Limb (tissue), 2 donors: ENCODE measurements around the gene RMI2.

Source experiments
- DNase-seq, 2 donors: peaks; one replicate each; pipeline ENCODE4 v3.0.0-alpha.2; 2016; ENCODE audit errors: extremely low spot score in 2 of 2

Gene RMI2

DNA sequence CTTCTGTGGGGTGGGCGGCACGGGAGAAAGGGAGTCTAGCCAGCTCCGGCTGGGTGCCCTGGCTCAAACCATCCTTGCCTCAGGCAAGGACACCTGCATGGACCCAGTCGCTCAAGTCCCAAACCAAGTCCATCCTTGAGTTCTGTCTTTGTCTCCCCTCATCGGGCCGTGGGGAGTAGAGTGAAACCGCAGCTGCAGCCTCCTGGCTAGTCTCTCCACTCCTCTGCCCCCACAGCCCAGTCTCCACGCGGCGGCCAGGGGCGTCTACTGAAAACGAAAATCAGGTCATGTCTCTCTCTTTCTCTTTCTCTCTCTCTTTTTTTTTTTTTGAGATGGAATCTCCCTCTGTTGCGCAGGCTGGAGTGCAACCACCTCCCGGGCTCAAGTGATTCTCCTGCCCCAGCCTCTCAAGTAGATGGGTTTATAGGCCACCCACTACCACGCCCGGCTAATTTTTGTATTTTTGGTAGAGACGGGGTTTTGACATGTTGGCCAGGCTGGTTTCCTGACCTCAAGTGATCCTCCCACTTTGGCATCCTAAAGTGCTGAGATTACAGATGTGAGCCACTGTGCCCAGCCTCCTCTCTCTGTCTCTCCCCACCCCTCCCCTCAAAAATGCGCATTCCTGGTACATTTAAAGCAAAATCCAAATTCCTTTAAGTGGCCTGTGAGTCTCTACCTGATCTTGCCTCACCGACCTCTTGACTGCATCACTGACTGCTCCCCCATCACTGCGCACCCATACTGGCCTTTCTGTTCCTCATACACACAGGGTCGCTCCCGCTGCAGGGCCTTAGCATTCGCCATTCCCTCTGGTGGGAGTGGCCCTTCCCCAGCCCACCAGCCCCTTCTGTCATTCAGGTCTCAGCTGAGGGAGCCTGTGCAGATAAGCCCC lies 17.7 kb upstream of the RMI2 start:
- DNase-seq, result no peak

DNA sequence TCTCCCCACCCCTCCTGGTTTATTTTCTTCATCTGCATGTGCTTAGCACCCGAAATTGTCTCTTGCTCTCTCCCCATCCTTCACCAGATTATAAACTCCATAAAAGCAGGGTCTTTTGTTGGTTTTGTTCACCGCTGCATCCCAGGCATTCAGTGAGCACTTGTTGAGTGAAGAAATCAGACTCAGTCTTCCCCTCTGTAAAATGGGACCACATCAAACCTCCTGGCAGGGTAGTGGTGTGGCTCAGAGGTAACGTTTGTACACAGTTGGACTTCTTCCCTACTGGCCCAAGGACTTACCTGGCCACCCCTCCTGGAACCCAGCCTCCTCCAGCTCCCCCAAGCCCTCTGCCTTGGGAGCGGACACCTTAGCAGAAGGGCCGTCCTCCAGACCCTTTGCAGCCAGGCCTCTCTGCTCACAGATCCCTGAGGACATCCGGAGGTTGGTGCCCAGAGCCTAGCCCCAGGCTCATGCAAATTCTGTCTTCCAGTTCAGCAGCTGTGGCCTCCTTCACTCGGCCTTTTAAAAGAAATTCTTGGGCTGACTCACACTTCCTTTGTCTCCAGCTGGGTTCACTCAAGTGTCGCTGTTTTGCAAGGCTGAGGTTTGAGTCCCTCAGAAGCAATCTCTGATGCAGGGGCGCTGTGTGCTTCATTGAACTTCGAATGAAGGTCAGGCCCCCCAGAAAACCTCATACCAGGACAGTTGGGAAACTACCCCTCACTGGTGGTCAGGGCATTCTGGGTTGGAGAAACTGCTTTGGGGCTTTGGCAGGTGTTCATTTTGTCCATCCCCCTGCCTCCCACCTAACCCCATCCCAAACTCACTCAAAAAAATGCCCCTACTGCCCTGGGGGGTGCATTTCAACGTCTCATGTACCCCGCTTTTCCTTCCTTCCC lies 16.8 kb upstream of the RMI2 start:
- DNase-seq, result peak; percentile 48 to 68

DNA sequence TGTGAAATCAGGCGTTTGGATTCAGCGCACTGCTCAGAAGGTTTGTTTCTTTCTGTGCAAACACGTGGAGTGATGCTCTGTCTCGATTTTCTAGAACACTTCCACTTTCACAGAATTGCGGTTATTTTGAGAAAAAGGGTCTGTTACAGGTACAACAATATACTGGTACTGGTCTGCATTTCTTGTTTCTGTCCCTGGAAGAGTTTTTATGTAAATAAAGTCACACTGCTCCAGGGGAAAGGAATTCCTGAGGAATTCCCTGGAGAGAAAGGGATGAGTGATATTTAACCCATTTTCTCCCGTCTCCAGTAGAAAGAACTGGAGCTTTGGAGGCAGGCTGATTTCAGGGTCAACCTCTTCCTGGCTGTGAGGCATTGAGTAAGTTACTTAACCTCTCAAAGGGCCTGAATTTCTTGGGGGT lies 16.2 kb upstream of the RMI2 start:
- no peak for DNase-seq

DNA sequence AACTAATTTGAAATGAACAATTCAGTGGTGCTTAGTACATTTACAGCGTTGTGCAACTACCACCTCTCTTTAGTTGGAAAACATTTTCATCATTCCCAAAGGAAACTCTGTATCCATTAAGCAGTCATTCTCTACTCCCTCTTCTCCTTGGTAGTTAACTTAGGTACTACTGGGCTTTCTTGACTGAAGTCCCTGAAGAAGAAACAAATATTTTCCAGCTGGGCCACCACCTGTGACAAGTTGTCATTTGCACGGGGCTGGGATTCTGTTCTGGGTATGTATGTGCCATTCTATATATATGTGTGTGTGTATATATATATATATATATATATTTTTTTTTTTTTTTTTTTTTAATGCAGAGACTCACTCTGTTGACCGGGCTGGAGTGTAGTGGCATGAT lies 15.4 kb upstream of the RMI2 start:
- DNase-seq, result no peak

DNA sequence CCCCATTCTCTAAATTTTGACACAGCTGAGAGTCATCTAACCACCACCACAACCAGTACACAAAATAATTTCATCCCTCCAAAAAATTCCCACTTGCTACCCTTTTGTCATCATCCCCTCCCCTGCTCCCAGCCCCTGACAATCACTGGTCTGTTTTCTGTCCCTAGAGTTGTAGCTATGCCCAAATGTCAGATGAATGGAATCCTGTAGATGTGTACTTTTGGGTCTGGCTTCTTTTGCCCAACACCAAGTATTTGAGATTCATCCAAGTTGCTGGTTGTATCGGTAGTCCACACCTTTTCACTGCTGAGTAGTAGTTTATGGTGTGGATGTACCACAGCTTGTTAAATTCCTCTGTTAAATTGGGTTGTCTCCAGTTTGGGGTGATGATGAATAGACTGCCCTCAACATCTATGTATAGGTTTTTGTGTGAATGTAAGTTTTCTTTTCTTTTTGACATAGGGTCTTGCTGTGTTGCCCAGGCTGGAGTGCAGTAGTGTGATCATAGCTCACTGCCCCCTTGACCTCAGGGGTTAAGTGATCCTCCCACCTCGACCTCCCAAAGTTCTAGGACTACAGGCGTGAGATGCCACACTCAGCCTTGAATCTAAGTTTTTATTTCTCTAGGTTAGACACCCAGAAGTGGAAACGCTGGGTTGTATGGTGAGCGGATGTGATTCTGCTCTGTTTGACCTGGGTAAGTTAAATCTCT lies 14.6 kb upstream of the RMI2 start:
- DNase-seq, result no peak

DNA sequence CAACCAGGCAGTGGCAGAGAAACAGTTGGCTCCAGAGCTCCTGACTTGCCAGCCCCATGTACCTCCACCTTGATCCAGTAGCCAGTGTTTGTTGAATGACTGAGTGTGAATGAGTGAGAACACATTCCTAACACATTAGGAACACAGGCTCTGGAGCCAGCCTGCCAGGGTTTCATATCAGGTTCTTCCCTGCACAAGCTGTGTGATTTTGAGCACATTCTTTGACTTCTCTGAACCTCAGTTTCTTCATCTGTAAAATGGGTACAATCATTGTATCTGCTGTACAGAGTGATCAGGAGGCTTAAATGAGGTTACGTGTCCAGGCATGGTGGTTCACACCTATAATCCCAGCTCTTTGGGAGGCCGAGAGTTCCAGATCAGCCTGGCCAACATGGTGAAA lies 13.3 kb upstream of the RMI2 start:
- no peak for DNase-seq

DNA sequence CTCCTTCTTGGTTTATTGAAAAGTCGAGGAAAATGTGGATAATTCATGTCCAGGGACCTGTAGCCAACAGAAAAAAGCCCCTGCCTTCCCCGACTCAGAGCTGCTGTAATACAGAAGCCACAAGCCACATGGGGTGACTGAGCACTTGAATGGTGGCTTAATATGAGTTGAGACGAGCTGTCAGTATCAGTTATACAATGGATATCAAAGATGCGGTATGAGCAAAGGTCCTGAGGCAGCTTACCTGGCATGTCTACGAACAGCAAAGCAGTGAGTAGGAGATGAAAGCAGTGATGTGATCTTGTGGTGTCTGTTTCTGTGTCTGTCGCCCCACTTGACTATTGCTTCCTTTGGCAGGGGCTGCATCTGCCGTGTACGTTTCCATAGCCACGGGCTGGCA lies 12.2 kb upstream of the RMI2 start:
- no peak for DNase-seq

DNA sequence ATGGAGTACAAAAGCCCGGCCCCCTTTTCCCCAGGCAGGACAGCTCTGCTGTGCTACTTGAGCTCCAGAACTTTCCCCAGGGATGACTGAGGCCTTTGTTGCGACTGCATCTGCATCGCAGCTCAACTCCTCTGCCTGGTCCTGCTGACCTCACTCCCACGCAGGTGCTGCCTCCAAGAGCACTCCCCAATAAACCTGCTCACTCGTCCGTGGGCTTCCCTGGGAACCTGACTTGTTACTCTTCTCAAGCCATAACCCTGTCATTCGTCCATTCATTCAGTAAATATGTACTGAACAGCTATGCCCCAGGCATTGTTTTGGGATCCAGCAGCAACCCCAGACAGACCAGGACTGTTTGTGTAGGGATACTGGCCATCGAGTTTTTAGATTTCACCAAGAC lies 11.6 kb upstream of the RMI2 start:
- DNase-seq, result no peak

DNA sequence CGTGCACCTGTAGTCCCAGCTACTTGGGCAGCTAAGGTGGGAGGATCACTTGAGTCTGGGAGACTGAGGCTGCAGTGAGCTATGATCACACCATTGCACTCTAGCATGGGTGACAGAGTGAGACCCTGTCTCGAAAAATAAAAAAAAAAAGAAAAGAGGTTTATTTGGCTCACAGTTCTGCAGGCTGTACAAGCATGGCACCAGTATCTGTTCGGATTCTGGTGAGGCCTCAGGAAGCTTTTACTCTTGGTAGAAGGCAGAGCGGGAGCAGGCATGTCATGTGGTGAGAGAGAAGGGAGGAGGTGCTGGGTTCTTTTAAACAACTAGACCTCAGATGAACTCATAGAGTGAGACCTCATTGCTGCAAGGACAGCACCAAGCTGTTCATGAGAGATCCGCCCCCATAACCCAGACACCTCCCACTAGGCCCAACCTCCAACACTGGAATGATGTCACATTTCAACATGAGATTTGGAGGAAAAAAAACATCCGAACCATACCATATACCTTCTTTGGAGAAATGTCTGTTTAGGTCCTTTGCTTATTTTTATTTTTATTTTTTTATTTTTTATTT lies 10.3 kb upstream of the RMI2 start:
- DNase-seq, result no peak

DNA sequence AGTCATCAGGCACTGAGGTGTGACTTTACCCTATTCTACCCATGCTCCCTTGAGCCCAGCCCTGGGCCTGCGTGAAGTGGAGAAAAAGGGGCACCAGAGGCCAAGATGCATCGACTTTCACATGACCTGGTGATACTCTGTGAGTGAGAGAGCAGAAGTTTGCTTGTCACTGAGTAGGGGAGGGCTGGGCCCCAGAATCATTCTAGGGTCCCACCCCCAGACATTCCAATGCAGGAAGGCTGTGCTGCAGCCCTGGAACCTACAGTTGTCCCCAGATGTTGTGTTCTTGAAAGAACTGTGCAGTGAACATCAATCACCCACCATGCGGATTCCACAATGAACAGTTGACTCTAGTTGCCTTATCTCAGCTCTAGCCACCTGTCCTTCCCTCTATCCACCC lies 6.2 kb upstream of the RMI2 start:
- DNase-seq, result no peak

DNA sequence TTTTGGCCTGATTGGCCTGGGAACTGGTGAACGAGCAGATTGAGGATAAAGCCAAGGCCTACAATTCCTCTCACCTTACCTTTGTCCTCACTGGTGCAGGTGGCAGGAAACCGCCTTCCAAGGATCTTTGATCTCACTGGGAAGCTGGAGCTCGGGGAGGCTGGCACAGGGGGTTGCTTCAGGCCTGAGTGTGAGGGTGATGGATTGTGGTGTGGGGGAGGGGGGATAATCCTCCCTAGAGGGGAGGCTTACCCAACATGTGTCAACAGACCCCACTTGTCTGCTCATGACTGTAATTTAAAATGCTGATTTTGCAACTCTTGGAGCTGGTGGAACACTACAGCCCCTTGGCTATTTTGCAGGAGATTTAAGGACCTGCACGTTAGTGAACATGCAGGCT lies 4.5 kb upstream of the RMI2 start:
- DNase-seq, result no peak

DNA sequence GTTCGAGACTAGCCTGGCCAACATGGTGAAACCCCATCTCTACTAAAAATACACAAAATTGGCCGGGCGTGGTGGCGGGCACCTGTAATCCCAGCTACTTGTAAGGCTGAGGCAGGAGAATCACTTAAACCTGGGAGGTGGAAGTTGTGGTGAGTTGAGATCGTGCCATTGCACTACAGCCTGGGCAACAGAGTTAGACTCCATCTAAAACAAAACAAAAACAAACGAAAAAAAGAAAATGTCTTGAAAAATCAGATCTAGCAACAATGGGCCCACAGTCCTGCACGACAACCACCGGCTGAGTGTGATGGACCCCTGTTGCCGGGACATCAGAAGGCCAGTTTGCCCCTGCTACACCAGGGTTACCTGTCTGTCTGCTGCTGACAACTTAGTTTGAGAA lies 3.9 kb upstream of the RMI2 start:
- no peak for DNase-seq

DNA sequence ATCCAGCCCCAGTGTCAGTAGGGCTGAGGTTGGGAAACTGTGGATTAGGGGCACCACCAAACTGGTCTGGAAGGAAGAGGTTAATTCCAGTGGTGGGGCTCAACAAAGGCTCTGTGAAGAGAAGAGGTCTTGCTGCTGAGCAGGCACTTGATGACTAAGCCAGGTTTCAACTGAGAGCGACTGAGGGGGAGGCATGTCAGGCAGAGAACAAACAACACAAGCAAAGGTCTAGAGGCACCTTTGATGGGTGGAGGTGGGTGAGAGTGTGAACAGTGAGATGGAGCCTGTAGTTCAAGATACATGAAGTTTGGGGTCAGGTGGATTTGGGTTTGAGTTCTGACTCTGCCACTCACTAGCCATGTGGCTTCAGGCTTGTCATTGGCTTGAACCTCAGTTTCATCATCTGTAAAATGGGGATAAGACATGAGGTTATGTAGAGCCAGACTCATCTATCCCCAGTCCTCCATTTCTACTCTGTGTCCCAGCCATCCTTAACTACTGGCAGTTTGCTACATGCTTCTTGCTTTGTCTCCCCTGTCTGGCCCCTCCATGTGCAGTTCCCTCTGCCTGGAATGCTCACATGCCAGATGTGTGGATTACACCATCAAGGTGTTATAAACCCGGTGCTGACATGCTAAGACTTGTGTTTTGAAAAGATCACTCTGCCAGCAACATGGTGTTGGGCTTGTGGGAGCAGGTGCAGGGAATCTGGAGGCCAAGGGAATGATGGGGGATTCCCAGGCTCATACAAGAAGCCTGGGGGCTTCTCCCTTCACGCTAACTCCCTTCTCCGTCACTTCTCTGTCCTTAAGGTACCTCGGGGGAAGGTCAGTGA lies 3.0 kb upstream of the RMI2 start:
- no peak for DNase-seq

DNA sequence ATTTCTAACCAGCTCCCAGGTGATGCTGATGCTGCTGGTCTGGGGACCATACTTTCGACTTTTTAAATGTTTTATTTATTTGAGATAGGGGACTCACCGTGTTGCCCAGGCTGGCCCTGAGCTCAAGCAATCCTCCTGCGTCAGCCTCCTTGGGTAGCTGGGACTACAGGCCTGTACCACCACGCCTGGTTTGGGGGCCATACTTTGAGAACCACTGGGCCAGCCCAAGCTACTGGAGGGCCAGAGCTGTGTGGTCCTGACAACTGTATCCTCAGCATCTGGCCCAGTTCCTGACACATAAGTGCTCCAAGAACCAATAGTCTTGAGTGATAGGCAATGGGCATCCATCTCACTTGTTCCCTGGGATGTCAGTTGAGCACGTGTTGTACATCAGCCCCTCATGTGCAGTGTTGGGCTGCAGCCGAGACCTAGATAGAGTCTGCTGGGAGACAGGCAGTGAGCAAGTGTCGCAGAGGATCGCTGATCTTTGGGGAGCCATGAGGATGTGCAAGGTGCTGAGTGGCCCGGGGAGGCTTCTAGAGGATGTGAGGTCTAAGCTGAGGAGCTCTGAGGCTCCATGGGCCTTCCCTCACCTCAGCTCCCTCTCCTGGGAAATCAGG lies 1.6 kb downstream of the RMI2 start:
- DNase-seq, result no peak

DNA sequence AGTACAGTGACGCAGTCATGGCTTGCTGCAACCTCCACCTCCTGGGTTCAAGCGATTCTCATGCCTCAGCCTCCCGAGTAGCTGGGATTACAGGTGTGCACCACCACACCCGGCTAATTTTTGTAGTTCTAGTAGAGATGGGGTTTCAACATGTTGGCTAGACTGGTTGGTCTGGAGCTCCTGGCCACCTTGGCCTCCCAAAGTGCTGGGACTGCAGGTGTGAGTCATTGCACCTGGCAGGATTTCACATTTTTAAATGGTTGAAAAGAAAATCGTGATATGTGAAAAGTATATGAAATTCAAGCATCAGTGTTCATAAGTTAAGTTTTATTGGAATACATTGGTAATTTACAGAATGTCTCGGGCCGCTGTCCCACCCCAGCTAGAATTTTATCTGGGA lies 2.6 kb downstream of the RMI2 start:
- DNase-seq, result no peak

DNA sequence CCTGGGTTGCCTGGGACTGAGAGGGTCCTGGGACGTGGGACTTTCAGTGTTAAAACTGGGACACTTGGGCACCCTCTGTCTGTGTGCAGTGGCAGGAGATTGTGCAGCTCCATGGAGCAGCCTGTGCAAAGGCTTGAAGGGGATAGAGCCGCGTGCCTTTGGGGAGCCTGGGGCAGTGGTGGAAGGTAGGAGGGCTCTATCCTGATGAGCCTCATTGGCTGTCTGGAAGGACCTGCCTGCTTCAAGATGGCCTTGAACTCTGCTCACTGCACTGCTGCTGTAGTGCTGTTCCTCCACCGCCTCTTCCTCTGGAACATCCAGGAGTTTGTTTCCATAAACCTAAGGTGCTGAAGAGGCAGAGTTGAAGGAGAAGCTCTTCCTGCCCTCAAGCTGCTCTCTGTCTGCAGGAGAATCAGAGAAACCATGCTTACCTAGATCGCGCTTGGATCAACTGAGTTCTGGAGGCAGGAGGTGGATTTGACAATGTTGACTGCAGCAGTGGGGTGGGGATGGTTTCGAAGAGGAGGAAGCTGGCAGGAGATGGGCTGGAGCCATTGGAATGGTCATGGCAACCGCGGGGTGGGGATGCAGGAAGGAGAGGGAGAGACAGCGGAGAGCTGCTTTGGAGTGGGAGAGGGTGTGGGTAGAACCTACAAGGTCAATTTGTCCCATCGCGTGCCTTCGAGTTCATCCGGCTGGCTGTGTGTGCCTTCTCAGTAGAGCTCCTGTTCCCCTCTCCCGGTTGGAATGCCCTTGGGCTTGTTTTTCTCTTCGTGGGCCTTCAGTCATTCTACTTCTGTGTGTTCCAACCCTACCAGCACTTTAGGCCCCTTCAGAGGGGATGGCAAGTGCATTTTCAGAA lies 3.7 kb downstream of the RMI2 start:
- DNase-seq, result no peak

DNA sequence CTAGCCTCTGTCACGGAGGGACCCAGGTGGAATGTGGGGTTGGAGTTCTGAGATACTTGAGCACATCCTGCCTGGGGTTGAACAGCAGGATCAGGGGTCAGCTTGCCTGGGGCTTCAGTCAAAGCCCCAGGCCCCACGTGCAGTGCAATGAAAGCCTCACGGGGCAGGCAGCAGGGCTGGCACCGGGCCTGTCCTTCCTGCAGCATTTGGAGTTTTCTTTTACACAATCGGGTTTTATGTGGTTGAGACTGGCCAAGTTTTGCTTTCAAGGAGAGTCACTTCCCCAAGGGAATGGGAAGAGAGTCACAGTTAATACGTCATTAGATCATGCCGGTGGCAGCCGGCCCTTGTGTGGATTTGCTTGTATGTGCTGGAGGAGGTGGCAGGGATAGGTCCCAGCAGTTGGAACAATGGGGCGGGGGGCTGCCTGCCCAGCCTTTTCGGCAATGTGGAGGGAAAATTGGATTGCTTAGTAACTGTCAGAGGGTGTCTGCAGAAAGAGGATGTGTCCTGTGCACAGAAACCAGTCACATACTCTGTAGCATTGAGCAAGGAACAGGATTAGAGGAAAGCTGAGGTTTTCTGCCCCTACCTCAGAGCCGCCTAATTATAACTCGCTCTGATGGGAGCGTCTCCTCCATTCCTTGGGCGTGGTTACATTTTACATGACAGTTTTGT lies 4.5 kb downstream of the RMI2 start:
- DNase-seq, result no peak

DNA sequence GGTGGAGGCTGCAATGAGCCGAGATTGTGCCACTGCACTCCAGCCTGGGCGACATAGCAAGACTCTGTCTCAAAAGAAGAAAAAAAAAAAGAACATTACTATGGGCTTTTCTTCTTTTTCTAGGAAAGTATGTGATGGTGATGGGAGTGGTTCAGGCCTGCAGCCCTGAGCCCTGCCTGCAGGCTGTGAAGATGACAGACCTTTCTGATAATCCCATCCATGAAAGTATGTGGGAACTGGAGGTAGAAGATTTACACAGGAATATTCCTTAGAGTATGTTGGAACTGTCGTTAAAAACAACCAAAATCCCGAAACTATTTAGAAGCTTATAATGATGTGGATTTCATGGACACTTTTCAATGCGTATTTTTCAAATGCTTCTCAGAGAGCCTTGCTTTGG lies 5.3 kb downstream of the RMI2 start:
- DNase-seq, result no peak

DNA sequence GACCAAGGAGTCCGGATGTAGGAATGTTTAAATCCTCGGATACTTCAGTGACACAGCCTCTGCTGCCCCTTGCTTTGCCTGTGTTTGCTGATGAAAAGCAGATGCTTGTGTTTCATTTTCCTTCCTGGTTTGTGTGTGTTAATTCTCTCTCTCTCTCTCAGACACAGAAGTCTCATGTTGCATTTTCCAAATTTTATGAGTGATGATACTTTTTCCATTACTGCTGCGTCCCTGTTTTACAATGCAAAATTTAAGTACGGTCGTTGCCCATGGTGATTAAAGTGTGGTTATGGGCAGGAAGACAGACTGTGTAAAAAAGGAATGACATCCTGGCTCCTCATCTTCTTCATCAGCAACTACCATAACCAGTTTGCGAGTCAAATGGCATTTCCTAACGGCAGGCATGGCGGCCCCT lies 5.7 kb downstream of the RMI2 start:
- peak in 1 of 2 donors; percentile 77 for DNase-seq
